Measurements from ENCODE around the gene GJD3.

DNA sequence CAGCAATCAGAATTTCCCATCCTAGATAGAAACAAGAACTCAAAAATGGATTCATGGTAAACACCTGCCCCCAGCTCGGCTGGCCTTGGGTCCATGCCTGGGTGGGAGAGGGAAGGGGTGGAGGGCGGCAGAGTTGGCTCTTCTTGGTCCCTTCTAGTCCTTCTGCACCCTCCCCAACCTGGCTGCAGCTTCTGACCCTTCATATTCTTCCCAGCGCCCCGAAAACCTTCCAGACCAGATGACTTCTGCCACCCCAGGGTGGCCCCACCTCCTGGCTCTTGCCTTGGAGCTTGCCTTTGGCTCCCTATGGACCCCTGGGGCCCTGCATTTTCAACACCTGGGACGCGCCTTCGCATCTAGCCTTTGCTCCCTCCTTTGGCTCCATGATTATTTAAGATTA lies 5.4 kb upstream of the GJD3 start:
- TF ChIP-seq, protein P1, sequence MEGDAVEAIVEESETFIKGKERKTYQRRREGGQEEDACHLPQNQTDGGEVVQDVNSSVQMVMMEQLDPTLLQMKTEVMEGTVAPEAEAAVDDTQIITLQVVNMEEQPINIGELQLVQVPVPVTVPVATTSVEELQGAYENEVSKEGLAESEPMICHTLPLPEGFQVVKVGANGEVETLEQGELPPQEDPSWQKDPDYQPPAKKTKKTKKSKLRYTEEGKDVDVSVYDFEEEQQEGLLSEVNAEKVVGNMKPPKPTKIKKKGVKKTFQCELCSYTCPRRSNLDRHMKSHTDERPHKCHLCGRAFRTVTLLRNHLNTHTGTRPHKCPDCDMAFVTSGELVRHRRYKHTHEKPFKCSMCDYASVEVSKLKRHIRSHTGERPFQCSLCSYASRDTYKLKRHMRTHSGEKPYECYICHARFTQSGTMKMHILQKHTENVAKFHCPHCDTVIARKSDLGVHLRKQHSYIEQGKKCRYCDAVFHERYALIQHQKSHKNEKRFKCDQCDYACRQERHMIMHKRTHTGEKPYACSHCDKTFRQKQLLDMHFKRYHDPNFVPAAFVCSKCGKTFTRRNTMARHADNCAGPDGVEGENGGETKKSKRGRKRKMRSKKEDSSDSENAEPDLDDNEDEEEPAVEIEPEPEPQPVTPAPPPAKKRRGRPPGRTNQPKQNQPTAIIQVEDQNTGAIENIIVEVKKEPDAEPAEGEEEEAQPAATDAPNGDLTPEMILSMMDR (IDR thresholded peaks at IDR 0.05) = no peak
- no peak for TF ChIP-seq EP300 (IDR thresholded peaks at IDR 0.05)
- TF ChIP-seq POLR2A (IDR thresholded peaks at IDR 0.05) = no peak

All from tibial nerve (tissue), 4 donors.